Measurements from ENCODE around the gene CRTAC1.

The CRTAC1 gene

GRCh38 chr10:97830064-97830463 lies 200.4 kb downstream of the CRTAC1 start:
- no peak for DNase-seq

DNA sequence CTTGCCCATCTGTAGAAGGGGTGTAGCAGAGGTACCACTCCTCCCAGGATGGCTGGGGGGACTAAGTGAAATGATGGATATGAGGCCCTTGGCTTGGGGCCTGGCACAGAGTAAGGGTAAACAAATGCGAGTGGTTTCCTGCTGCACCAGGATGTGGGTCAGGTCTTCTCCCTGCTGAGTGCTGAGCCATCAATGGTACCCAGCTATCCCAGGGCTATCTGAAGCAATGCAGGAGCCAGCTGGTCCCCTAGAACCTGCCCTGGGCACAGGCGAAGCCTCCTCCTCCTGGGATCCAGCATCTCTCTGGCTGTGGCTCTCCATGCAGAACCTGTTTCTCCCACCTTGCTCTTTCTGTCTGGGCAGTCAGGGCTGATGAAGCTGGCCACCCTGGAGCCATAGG lies 201.7 kb downstream of the CRTAC1 start:
- peak in 1 of 5 donors; percentile 40 for DNase-seq

GRCh38 chr10:97827702-97828291 lies 202.6 kb downstream of the CRTAC1 start:
- no peak for DNase-seq

DNA sequence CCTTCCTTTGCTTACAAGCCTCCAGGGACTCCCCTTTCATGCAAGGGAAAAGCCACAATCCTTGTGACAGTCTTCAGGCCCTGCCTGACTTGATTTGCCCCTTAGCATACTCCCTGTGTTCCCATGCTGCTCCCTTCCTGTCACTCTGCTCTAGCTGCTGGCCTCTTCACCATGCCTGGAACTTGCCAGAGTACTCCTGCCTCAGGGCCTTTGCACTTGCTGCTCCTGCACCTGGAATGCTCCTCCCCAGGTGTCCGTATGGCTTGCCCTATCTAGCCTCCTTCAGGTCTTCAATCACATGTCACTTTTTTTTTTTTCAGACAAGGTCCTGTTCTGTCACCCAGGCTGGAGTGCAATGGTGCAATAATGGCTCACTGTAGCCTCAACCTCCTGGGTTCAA lies 203.5 kb downstream of the CRTAC1 start:
- no peak for DNase-seq

DNA sequence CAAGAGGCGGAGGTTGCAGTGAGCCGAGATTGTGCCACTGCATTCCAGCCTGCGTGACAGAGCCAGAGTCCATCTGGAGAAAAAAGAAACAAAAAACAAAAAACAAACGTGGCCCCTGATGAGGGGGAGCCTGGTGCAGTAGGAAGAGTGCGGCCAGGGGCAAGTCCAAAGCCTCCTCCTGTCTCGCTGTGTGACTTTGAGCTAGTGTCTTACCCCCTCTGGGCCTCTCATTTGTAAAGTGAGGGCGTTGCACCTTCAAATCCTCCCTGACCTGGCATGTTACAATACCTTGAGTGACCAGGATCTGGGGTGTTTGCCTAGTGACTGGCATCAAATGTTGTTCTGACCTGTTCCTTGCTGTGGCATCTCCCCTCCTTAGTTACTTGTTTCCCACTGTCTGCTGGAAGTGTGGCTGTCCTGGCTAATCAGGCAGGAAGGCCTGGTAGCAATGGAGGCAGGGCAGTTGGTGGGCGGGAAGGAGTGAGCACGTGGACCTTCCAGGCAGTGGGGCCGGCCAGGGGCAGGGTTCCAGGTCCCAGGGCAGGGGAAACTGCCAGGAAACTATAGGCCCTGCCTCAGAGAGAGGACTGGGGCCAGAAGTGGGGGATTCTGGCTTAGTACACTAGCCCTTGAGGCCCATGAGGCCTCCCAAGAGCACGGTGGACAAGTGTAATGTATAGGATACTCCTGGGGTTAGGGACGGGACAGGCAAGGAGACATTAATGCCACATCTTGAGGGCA lies 205.2 kb downstream of the CRTAC1 start:
- DNase-seq, result no peak

DNA sequence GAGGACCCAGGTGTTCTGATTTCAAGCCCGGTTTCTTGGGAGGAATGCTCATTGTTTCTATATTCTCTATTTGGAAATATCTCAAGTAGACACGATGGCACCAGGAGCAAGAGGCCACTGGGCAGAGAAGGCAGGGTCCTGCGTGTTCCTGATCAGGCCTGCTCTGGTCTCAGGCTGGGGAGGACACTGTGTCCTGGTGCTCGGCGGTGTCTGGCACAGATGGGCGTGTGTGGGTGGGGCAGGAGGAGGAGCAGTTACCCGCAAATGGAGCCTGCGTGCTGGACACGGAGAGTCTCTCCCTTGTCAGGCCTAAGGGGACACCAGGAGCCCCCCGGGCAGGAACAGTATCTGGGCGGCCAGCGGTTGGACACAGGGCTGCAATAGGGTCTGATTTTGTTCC lies 206.7 kb downstream of the CRTAC1 start:
- no peak for DNase-seq

DNA sequence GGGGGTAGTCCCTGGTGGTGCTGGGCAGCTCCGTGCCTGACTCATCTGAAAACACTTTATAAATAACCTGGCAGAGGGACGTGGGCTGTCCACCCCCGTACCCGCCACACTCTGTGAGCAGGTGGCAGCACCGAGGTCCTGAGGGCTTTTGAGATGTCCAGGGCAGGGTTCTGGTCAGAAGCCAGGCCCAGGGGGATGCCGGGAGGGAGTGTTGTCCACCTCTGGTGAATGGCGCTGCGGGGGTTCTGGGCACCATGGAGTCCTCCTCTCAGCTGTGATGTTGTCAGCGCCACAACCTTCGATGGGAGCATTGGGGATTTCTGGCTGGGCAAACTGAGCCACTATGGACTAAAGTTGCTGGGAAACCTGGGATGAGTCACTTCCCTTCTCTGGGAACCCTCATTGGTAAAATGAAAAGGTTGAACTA lies 208.1 kb downstream of the CRTAC1 start:
- no peak for DNase-seq

DNA sequence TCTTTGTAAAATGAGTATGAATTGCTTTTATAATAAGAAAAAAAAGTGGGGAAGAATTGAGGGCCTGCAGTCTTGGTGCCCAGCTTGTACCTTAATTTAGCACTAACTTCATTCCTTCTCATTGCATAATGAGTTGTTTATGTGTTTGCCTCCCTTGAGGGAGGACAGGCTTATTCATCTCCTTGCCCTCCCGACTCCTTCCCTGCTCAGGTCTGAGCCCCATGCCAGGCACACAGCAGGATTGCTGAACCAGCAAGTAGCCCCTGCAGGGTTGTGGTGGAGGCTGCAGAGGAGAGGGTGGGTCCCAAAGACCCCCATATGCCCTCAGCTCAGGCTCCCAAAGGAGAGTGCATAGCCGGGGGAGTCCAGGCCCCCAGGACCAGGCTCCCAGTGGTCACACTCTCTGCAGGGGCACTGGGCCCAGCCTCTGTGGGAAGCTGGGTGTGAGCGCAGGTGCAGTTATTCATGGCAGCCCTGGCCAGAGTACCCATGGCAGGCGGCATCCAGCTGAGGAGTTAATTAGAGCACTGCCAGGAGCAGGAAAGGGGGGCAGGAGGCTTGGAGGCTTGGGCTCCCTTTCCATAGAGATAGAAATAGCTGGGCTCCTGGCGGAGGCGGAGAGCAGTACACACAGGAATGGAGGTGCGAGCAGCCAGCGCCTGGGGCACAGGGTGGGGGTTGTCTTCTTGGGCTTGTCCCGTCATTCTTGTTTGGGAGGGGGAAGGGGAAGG lies 208.9 kb downstream of the CRTAC1 start:
- no peak for DNase-seq

GRCh38 chr10:97820096-97820704 lies 210.2 kb downstream of the CRTAC1 start:
- DNase-seq, result no peak

DNA sequence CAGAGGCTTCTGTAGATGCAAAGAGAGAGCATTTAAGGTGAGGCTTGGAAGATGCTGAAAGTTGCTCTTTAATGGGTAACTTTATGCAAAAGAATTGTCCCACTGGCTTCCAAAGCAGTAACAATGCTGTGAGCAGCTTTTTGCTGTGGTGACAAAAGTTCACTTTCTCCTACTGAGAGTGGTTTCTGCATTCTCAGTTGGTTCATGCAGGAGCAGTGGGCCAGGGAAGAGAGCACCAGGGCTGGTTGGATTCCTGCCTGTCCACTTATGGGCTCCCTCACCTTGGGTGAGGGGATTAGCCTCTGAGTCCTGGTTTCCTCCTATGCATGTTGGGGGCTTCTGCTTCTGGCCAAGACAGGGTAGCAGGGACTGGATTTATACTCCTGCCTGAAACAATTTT lies 211.8 kb downstream of the CRTAC1 start:
- no peak for DNase-seq

- no peak for DNase-seq
These were observed 213.8 kb downstream of the CRTAC1 start for GRCh38 chr10:97816609-97817008.
